Central memory CD8-positive, alpha-beta T cell (primary cell): ENCODE measurements around the gene STIM1.

Source experiments
- ATAC-seq: fragments of 150-1000 bp; cut with Tn5 transposase; replicated peaks from 2 replicates; pipeline ENCODE4 v1.10.0; 2022; ENCODE audit warnings: mild to moderate bottlenecking, moderate FRiP score, moderate number of reproducible peaks; ENCODE audit not compliant: poor library complexity, severe bottlenecking; ENCODE audit errors: extremely low read depth
- DNase-seq, 2 donors: peaks; one replicate each; pipeline ENCODE4 v3.0.0; 2021; ENCODE audit warnings: low spot score in 2 of 2
- H3K27ac Mint-ChIP-seq: one replicate; pipeline ENCODE4 v1.8.0; 2022; ENCODE audit warnings: low read depth, mild to moderate bottlenecking, moderate library complexity, mixed read lengths
- H3K27me3 Mint-ChIP-seq: one replicate; pipeline ENCODE4 v1.8.0; 2022; ENCODE audit warnings: mixed read lengths
- H3K36me3 Mint-ChIP-seq: one replicate; pipeline ENCODE4 v1.8.0; 2022; ENCODE audit warnings: mild to moderate bottlenecking, moderate library complexity, mixed read lengths; ENCODE audit not compliant: insufficient read depth
- H3K4me1 Mint-ChIP-seq: one replicate; pipeline ENCODE4 v1.8.0; 2022; ENCODE audit warnings: mixed read lengths
- H3K4me3 Mint-ChIP-seq: one replicate; pipeline ENCODE4 v1.8.0; 2022; ENCODE audit warnings: mild to moderate bottlenecking, moderate library complexity, mixed read lengths
- H3K9me3 Mint-ChIP-seq: one replicate; pipeline ENCODE4 v1.8.0; 2022; ENCODE audit warnings: mixed read lengths

STIM1 gene

DNA sequence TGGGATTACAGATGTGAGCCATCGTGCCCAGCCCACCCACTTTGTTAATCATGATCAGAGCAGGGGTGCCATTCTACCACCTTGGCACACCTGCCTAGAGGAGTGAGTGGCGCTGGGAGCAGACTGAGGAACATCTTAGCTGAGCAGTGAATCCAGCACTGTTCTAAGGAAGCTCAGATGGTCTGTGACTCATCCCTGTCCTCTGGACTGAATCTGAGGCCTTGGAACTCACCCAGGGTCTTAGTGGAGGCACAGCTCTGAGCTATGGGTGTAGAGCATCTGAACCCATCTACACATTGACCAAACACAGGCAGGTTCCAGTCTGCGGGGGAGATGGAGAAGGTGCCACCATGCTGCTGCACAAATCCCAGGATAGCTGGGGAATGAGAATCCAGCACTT lies 32.2 kb upstream of the STIM1 start:
- DNase-seq (no peak), ATAC-seq (no peak)
- no peaks in the 10 kb centered on the region for H3K9me3 Mint-ChIP-seq
- H3K27ac Mint-ChIP-seq = no peak overlapping the region
- H3K27me3 Mint-ChIP-seq = no peaks in the 10 kb centered on the region
- no peak overlapping the region for H3K4me3 Mint-ChIP-seq
- peaks cover 39% of the 10 kb centered on the region for H3K4me1 Mint-ChIP-seq
- peaks cover 34% of the 10 kb centered on the region for H3K36me3 Mint-ChIP-seq

DNA sequence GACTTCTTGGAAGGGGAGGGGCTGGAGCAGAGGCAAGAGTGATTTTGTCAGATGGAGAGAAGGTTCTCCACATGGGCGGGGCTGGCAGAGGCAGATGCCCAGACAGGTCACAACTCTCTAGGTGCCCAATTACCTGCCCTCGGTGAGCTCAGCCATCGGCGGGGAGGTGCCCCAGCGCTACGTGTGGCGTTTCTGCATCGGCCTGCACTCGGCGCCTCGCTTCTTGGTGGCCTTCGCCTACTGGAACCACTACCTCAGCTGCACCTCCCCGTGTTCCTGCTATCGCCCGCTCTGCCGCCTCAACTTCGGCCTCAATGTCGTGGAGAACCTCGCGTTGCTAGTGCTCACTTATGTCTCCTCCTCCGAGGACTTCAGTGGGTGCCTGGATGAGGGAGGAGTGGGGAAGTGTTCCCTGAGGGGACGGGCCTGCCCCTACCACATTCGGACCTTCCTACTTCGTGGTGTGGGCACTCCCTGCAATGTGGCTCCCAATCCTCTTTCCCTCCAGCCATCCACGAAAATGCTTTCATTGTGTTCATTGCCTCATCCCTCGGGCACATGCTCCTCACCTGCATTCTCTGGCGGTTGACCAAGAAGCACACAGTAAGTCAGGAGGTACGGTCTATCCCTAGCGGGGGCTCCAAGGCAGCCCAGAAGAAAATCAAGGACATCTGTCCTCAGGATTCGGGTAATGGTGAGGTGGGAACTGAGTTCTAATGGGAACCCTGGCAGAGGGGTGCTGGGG lies 31.5 kb upstream of the STIM1 start:
- ATAC-seq = no peak
- H3K9me3 Mint-ChIP-seq = no peaks in the 10 kb centered on the region
- H3K27me3 Mint-ChIP-seq = no peaks in the 10 kb centered on the region
- H3K27ac Mint-ChIP-seq = peak overlapping the region; percentile 69
- peaks cover 37% of the 10 kb centered on the region for H3K4me1 Mint-ChIP-seq
- H3K36me3 Mint-ChIP-seq = peaks cover 34% of the 10 kb centered on the region
- no peak overlapping the region for H3K4me3 Mint-ChIP-seq
- DNase-seq = no peak

DNA sequence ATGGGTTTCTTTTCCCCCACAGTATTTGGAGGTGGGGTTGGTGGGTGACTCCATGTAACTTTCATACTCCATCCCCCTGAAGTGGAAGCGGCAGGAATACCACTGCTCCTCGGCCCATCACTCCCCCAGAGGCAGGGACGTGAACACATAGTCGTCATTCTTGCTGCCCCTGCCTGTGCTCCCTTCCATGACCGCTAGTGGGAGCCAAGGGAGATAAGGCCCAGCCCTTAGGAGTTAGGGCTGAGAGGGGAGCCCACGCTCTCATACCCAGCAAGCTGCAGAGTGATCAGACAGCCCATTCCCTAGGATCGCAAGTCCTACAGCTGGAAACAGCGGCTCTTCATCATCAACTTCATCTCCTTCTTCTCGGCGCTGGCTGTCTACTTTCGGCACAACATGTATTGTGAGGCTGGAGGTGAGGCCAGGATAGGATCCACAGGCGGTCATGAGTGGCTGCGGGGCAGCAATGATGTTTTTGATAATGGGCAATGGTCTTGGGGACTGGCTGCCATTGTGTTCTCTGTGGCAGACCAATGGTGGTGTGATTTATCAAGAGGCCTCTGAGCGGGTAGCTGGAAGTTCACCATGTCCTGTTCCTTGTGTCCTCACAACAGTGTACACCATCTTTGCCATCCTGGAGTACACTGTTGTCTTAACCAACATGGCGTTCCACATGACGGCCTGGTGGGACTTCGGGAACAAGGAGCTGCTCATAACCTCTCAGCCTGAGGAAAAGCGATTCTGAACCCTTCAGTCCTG lies 30.6 kb upstream of the STIM1 start:
- Mint-ChIP-seq H3K4me1 (peaks cover 32% of the 10 kb centered on the region), H3K36me3 (peaks cover 36% of the 10 kb centered on the region), H3K9me3 (no peaks in the 10 kb centered on the region), H3K27me3 (no peaks in the 10 kb centered on the region), H3K27ac (peak overlapping the region; percentile 69), H3K4me3 (no peak overlapping the region)
- peak; percentile 74 to 77 for DNase-seq
- peak; percentile 92 for ATAC-seq

DNA sequence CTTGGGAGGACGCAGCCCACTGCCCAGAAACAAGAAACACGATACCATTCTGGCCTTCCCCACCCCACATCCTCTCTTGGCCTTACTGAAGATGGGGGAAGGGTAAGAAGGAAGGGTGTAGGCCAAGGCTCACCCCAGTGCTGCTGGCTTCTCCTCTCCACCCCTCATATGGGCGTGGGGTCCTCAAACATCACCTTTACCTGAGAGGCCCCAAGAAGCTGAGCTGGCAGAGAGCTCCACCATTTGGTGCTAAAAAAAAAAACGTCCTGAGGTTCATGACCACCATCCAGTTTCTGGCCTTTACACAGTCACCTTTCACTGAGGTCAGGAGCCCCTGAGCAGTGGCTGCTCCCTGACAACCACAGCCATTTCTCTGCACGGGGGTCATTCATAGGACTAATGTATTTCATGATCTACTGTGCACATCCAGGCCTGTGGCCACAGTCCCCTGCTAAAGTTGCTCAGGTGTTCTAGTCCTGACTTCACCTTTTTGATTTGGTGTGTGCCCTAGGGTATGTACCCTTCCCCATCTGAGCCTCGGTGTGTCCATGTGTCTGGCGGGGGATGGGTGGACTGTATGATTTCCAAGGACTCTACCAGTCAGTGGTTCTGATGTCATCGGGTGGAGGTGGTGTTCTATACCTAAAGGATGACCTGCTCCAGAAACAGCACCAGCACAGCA lies 29.9 kb upstream of the STIM1 start:
- Mint-ChIP-seq H3K4me1 (peaks cover 34% of the 10 kb centered on the region), H3K27me3 (no peaks in the 10 kb centered on the region), H3K9me3 (no peaks in the 10 kb centered on the region), H3K4me3 (no peak overlapping the region), H3K27ac (peak overlapping the region; percentile 69), H3K36me3 (peaks cover 42% of the 10 kb centered on the region)
- no peak for ATAC-seq
- no peak for DNase-seq

DNA sequence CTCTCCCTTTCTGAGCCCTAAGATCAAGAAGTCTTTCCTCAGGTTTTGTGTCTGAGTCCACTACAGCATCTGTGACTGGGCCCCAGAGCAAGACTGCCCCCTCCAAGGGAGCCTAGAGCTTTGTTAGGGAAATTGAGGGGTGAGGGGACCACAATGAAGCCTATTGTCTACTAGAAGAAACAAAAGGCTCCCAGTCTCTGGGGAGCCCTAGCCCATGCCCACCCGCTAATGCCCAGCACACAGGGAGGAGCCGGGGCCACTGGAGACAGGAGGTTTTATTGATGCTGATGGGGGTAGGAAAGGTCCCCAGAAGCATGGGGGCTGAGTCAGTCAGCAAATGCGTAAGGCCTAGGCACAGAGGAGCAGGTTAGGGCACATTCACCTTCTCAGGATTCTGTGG lies 28.7 kb upstream of the STIM1 start:
- H3K36me3 Mint-ChIP-seq = peaks cover 49% of the 10 kb centered on the region

DNA sequence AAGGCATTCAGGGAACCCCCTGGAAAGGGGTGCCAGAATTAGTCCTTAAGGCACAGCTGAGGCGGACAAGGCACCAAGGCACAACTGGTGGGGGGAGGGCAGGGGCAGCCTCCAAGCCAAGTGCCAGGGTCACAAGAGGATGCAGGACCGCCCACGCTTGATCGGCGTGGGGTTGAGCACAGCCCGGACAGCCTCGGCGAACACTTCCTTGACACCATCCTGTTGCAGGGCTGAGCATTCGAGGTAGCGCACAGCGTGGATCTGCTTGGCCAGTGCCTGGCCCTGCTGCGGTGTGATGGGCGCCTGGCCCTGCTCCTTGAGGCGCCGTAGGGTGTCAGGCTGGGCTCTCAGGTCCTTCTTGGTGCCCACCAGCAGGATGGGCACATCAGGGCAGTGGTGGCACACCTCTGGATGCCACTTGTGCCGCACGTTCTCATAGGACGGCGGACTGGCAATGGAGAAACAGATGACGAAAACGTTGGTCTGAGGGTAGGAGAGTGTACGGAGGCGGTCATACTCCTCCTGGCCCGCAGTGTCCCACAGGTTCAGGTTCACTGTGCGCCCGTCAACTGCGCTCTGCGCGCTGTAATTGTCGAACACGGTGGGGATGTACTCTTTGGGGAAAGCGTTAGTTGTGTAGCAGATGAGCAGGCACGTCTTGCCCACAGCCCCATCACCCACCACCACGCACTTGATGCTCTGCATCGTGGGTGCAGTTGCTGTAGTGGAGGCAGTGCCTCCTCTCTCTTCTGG lies 27.9 kb upstream of the STIM1 start:
- DNase-seq = no peak
- no peaks in the 10 kb centered on the region for H3K27me3 Mint-ChIP-seq
- no peak overlapping the region for H3K4me3 Mint-ChIP-seq
- no peaks in the 10 kb centered on the region for H3K9me3 Mint-ChIP-seq
- peaks cover 49% of the 10 kb centered on the region for H3K36me3 Mint-ChIP-seq
- no peak for ATAC-seq
- H3K4me1 Mint-ChIP-seq = peaks cover 54% of the 10 kb centered on the region
- no peak overlapping the region for H3K27ac Mint-ChIP-seq

More for the DNA sequence above, 28.7 kb upstream of the STIM1 start:
- H3K9me3 Mint-ChIP-seq = no peaks in the 10 kb centered on the region
- H3K27me3 Mint-ChIP-seq = no peaks in the 10 kb centered on the region
- H3K4me1 Mint-ChIP-seq = peaks cover 45% of the 10 kb centered on the region
- ATAC-seq (no peak), DNase-seq (no peak)
- peak overlapping the region; percentile 69 for H3K27ac Mint-ChIP-seq
- H3K4me3 Mint-ChIP-seq = no peak overlapping the region

DNA sequence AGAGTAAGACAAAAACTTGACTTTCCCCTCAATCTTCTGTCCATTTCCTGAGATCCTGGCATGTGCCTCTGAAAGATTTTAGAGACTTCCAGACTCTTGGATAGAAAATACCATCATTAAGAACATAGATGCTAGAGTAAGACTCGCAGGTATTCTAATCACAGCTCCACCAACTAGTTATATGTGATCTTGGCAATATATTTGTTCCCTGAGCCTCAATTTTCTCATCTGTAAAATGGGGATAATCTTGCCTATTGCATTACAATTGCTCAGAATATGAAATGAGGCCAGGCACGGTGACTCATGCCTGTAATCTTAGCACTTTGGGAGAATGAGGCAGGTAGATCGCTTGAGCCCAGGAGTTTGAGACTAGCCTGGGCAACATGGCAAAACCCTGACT lies 25.4 kb upstream of the STIM1 start:
- Mint-ChIP-seq H3K4me3 (no peak overlapping the region), H3K36me3 (peaks cover 46% of the 10 kb centered on the region), H3K27ac (peak overlapping the region; percentile 93), H3K27me3 (no peaks in the 10 kb centered on the region), H3K4me1 (peaks cover 63% of the 10 kb centered on the region), H3K9me3 (no peaks in the 10 kb centered on the region)
- ATAC-seq (no peak), DNase-seq (no peak)

DNA sequence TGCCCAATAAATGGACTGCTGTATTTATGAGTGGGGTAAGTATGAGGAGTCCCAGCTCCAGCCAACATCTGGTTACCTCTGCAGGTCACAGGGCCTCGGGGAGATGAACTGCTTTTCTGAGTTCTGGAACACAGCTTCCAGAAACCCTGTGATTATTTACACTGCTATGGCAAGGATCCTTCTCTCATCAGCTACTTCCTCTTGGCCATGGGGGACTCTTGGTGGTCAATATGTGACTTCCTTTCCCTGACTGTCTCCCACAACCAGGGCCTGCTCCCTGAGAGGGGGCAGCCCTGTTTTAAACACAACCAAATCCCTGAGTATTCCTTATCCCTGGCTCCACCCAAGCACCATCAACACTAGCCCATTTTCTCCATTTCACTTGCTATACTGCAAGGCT lies 24.7 kb upstream of the STIM1 start:
- peak overlapping the region; percentile 93 for H3K27ac Mint-ChIP-seq
- H3K4me1 Mint-ChIP-seq = peaks cover 63% of the 10 kb centered on the region
- no peak for ATAC-seq
- peaks cover 50% of the 10 kb centered on the region for H3K36me3 Mint-ChIP-seq
- H3K27me3 Mint-ChIP-seq = no peaks in the 10 kb centered on the region
- H3K9me3 Mint-ChIP-seq = no peaks in the 10 kb centered on the region
- no peak for DNase-seq
- no peak overlapping the region for H3K4me3 Mint-ChIP-seq

DNA sequence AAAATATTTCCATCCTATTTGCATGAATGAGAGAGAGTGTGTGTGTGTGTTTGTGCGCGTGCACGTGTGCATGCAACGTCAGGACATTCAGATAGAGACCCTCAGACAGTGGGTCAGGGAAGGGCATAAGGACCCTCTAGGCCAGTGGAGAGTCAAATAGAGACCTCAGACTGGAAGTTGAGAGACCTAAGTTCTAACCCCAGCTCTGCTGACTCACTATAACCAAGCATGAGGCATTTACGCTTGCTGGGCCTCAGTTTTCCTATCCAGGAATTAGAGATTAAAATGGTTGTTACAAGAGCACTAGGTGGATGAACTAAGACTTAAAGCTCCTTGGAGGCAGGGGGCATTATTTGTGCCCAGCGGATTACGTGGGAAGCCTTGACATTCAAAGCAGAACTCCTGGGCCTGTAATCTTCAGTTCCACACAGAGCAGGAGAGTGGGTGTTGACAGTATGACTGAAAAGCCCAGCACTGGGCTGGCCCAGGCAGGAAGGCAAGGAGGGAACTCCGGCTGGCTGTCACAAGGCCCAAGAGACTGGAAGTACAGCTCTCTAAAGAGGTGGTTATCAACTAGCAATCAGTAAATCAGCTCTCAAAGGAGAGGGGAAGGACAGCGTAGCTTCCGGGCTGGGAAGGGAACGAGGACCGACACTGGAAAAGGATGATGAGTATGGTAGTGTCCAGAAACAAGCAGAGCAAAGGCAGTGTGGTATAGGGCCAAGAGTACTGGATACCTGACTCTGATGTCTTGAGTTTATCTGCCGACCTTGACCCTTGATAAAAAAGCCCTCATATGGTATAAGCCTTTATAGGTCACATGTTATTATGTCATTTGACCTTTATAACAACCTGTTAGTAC lies 23.9 kb upstream of the STIM1 start:
- H3K4me1 Mint-ChIP-seq = peaks cover 62% of the 10 kb centered on the region
- ATAC-seq (no peak), DNase-seq (no peak)
- H3K27ac Mint-ChIP-seq = peak overlapping the region; percentile 93
- peak overlapping the region; percentile 35 for H3K4me3 Mint-ChIP-seq
- H3K9me3 Mint-ChIP-seq = no peaks in the 10 kb centered on the region
- H3K27me3 Mint-ChIP-seq = no peaks in the 10 kb centered on the region
- peaks cover 44% of the 10 kb centered on the region for H3K36me3 Mint-ChIP-seq

DNA sequence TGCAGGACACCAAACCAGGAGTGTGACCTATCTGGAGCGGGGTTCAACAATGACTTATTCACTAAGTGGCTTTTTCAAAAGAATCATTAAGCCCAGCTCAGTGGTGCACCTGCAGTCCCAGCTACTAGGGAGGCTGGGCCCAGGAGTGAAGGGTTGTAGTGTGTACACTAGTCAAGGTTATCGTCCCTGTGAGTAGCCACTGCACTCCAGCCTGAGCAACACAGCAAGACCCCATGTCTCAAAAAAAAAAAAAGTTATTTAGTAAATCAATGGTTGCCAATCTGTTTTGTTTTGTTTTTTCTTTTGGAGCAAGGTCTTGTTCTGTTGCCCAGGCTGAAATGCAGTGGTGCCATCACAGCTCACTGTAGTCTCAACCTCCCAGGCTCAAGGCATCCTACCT lies 22.6 kb upstream of the STIM1 start:
- ATAC-seq (no peak), DNase-seq (no peak)
- H3K27ac Mint-ChIP-seq = peak overlapping the region; percentile 93
- H3K27me3 Mint-ChIP-seq = no peaks in the 10 kb centered on the region
- peaks cover 38% of the 10 kb centered on the region for H3K36me3 Mint-ChIP-seq
- peak overlapping the region; percentile 88 for H3K4me3 Mint-ChIP-seq
- H3K4me1 Mint-ChIP-seq = peaks cover 63% of the 10 kb centered on the region
- H3K9me3 Mint-ChIP-seq = no peaks in the 10 kb centered on the region

DNA sequence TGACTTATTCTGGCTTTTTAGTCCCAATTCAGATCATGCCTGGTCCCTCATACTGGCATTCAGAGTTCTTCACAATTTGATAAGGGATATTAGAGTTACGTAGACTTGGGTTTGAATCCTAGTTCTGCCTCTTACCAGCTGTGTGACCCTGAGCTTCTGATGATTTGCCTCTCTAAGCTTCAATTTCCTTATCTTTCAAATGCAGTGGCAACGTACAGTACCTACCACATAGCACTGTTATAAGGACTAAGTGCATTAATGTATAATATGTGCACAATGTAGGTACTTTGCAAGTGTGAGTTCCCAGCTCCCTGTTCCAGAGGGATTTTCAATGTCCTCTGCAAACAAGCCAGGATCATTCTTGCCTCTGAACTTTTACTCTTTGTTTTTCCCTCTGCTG lies 22.0 kb upstream of the STIM1 start:
- Mint-ChIP-seq H3K36me3 (peaks cover 36% of the 10 kb centered on the region), H3K27me3 (no peaks in the 10 kb centered on the region), H3K4me3 (peak overlapping the region; percentile 88), H3K9me3 (no peaks in the 10 kb centered on the region), H3K4me1 (peaks cover 69% of the 10 kb centered on the region), H3K27ac (peak overlapping the region; percentile 93)
- ATAC-seq (no peak), DNase-seq (no peak)

DNA sequence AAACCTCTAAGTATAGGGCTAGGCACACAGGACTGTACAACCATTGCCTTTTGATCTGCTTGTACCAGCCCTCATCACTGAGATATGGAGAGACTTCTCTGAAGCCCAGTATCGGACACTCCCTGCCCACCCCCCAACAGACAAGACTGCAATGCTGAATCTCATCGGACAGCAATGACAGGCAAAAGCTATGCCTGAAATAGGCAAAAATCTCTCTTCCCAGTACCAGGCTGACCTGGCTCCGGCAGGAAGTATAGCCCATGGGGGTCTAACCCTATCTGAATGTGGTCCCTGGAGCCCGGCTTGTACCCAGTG lies 21.2 kb upstream of the STIM1 start:
- peak overlapping the region; percentile 93 for H3K27ac Mint-ChIP-seq

More for the DNA sequence above, 21.2 kb upstream of the STIM1 start:
- H3K4me1 Mint-ChIP-seq = peaks cover 78% of the 10 kb centered on the region
- H3K9me3 Mint-ChIP-seq = no peaks in the 10 kb centered on the region
- no peak for ATAC-seq
- no peaks in the 10 kb centered on the region for H3K27me3 Mint-ChIP-seq
- H3K36me3 Mint-ChIP-seq = peaks cover 37% of the 10 kb centered on the region
- no peak for DNase-seq
- H3K4me3 Mint-ChIP-seq = peak overlapping the region; percentile 88
